Islet precursor cell (in vitro differentiated cells): ENCODE data around the gene GBP1.

Source experiments
- DNase-seq: peaks from one replicate; pipeline ENCODE4 v3.0.0-alpha.2; 2018

GBP1 gene

DNA sequence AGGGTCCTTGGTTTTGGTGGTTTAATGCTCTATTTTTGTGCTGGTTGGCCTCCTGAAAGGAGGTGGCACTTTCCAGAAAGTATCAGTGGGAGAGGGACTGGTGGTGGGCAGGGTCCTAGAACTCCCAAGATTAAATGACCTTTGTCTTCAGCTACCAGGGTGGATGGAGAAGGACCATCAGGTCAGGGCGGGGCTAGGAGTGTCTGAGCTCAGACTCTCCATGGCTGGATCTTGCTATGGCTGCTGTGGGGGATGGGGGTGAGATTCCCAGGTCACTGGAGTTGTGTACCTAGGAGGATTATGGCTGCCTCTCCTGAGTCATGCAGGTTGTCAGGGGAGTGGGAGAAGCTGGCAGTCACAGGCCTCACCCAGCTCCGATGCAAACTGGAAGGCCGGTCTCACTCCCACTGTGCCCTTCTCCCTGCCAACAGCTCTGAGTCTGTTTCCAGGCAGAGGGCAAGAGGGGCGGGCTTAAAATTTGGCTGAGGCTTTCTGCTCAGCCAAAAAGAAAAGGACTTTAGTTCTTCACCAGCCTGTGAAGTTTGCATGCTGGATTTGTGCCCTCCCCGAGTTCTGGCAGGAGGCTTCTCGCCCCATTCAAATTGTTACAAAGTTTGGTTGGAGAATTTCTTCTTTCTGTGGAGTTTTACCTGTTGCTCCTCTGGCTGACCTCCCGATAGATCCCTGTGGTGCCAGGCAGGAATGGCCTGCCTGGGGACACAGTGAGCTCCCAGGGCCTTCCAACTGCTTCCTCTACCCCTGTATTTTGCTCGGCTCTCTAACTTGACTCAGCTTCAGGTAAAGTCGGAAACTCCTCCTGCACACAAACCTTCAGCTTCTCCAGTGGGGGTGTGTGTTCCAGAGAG lies 59.5 kb downstream of the GBP1 start:
- no peak for DNase-seq
